ENCODE measurements around the gene BCL11A. TPM values are rescaled to one million over a fixed set of nuclear protein-coding genes. Genes with fewer than 3 reads are reported as not detected.

Gene BCL11A
- total RNA-seq, 1 donor from 2014 or later = 2.2 TPM

GRCh38 chr2:60414495-60415138 lies 138.8 kb downstream of the BCL11A start:
- H3K27ac Mint-ChIP-seq (ENCODE audit: unreplicated experiment) = no peak overlapping the region
- H3K4me1 Mint-ChIP-seq = peaks cover 20% of the 10 kb centered on the region
- no peak for TF ChIP-seq CTCF (conservative IDR thresholded peaks at IDR 0.05)
- no peak for DNase-seq (ENCODE audit: low read depth, low spot score)
- peaks cover 10% of the 10 kb centered on the region for H3K9me3 Mint-ChIP-seq
- H3K27me3 Mint-ChIP-seq (ENCODE audit: low read depth) = peaks cover 25% of the 10 kb centered on the region
- H3K36me3 Mint-ChIP-seq (ENCODE audit: low read depth) = peaks cover 3% of the 10 kb centered on the region
- H3K4me3 Mint-ChIP-seq = no peak overlapping the region

DNA sequence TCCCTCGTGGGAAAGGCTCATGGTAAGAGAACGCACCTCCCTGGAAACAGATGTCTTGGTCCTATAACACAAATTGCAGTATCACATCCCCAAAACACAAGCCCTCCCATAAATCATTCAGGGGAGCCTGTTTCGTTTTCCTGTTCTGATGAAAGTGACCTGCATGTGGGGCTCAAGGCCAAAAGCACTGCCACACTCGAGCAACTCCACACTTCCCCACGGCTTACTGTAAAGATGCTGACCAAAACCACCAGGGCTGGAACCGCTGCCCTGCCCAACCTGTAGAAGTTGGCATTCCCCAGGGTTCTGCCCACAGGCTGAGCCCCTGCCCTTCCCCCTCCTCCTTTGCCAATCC lies 139.7 kb downstream of the BCL11A start:
- TF ChIP-seq CTCF (conservative IDR thresholded peaks at IDR 0.05) = no peak
- H3K4me1 Mint-ChIP-seq = peaks cover 20% of the 10 kb centered on the region
- H3K9me3 Mint-ChIP-seq = peaks cover 10% of the 10 kb centered on the region
- H3K27ac Mint-ChIP-seq (ENCODE audit: unreplicated experiment) = no peak overlapping the region
- peaks cover 21% of the 10 kb centered on the region for H3K27me3 Mint-ChIP-seq (ENCODE audit: low read depth)
- peaks cover 3% of the 10 kb centered on the region for H3K36me3 Mint-ChIP-seq (ENCODE audit: low read depth)
- DNase-seq (ENCODE audit: low read depth, low spot score) = no peak
- no peak overlapping the region for H3K4me3 Mint-ChIP-seq

DNA sequence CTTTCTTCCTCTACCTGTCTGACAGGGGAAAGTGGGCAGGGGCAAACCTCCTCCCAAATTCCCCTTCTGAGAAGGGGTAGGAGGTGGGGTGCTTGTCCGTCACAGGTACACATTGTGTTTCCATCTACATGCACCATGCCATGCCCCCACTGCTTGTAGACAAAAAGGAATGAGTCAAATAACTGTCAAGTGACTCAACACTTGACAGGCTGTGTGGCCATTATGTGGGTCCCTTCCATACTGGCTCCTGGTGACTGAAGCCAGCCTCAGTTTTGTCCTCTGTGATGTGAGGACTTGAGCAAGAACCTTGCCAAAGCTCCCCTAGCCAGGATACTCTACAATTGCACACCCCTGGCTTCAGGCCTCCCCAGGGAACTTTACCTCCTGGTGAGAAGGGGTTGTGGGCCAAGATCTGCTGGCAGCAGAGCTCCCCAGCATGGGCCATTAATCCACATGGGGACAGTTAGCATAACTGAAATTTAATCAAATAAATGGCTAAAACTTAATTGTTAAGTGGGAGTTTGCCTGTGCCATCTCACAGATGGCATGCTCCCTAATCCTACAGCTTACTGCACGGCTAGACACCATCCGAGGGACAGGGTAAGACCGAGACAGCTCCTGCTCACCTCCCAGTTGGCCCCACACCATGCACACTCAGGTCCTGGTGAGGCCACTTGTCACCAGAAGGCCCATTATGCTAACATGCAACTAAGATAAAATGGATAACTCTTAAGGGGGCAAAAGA lies 140.2 kb downstream of the BCL11A start:
- H3K4me3 Mint-ChIP-seq = no peak overlapping the region
- DNase-seq (ENCODE audit: low read depth, low spot score) = no peak
- H3K36me3 Mint-ChIP-seq (ENCODE audit: low read depth) = peaks cover 3% of the 10 kb centered on the region
- no peak overlapping the region for H3K27ac Mint-ChIP-seq (ENCODE audit: unreplicated experiment)
- peaks cover 20% of the 10 kb centered on the region for H3K4me1 Mint-ChIP-seq
- H3K27me3 Mint-ChIP-seq (ENCODE audit: low read depth) = peaks cover 19% of the 10 kb centered on the region
- no peak for TF ChIP-seq CTCF (conservative IDR thresholded peaks at IDR 0.05)
- H3K9me3 Mint-ChIP-seq = peaks cover 10% of the 10 kb centered on the region

GRCh38 chr2:60412620-60413019 lies 140.8 kb downstream of the BCL11A start:
- no peak overlapping the region for H3K27ac Mint-ChIP-seq (ENCODE audit: unreplicated experiment)
- H3K36me3 Mint-ChIP-seq (ENCODE audit: low read depth) = peaks cover 3% of the 10 kb centered on the region
- H3K9me3 Mint-ChIP-seq = peaks cover 10% of the 10 kb centered on the region
- no peak for DNase-seq (ENCODE audit: low read depth, low spot score)
- no peak for TF ChIP-seq CTCF (conservative IDR thresholded peaks at IDR 0.05)
- H3K4me1 Mint-ChIP-seq = peaks cover 20% of the 10 kb centered on the region
- H3K4me3 Mint-ChIP-seq = no peak overlapping the region
- peaks cover 16% of the 10 kb centered on the region for H3K27me3 Mint-ChIP-seq (ENCODE audit: low read depth)

DNA sequence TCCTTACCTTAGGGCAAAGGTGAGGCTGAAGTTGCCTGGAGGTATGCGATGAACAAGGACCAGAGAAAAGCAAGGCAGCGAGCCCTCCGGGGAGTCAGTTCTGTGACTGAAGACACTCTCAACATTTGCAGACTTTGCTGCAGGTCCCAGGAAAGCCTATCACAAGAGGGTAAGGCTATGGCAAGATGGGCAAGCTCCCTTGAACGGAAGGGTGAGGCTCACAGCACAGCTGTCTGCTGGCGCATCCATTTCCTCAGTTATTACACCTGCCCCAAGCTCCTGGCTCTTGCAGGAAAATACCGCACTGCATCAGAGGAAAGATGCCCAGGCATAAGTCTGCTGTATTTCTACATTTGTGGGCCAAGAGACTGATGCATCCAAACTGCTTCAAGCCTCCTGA lies 141.4 kb downstream of the BCL11A start:
- H3K27me3 Mint-ChIP-seq (ENCODE audit: low read depth) = peaks cover 12% of the 10 kb centered on the region
- H3K4me3 Mint-ChIP-seq = no peak overlapping the region
- TF ChIP-seq CTCF (conservative IDR thresholded peaks at IDR 0.05) = no peak
- peaks cover 3% of the 10 kb centered on the region for H3K36me3 Mint-ChIP-seq (ENCODE audit: low read depth)
- no peak overlapping the region for H3K27ac Mint-ChIP-seq (ENCODE audit: unreplicated experiment)
- peaks cover 20% of the 10 kb centered on the region for H3K4me1 Mint-ChIP-seq
- peaks cover 10% of the 10 kb centered on the region for H3K9me3 Mint-ChIP-seq
- DNase-seq (ENCODE audit: low read depth, low spot score) = no peak

Measured in neural crest cell (in vitro differentiated cells).